ENCODE measurements around the gene KLRK1. TPM values are rescaled to one million over a fixed set of nuclear protein-coding genes. Genes with fewer than 3 reads are reported as not detected.

KLRK1 gene
- not detected in 2 replicates for total RNA-seq

DNA sequence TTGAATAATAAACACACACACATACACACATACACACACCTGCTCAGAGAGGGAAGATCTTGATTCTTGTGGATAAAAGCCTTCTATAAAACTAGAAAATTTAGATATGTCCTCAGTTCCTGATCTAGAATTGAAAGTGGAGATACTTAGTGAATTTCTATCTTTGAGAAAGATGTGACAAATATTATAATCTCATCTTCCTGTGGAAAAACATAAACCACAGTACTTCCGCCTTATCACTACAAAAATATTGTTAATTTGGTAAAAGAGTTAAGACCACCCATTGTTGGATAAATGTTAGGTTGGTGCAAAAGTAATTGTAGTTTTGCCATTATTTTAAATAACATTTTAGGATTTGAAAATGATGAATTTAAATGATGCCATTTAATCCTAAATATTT lies at the start of gene KLRK1:
Gene KLRK1 (minus strand): TSS at position 138 of the 400 bp plus-strand sequence. CDS start 1,231 bp downstream, outside the sequence.

GRCh38 chr12:10435816-10436215 lies 46.0 kb upstream of the KLRK1 start, which contains the start of gene KLRC2:
TSS of gene KLRC2 (minus strand) at chr12:10436010. CDS start at chr12:10435986, 24 bp downstream.

DNA sequence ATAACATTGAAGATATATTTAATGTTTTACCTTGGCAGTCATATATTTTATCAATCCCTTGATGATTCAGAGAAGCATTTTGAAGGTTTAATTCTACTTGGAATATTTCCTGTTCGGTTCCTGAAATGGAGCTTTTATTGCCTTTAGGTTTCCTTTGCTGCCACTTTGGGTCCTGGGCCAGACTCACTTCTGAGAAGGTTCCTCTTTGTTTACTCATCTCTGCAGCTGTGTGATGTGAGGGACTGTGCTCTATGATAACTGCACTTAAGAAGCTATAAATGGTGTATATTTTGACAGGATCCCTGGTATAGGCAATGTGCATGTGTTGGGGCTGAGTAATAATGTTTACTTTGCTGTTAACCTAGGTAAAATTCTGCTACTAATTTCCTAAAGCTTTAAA lies 30.5 kb upstream of the KLRK1 start, which contains the start of gene KLRC3:
Gene KLRC3 (minus strand): TSS at position 262 of the 400 bp plus-strand sequence. CDS start 45 bp downstream, at position 217.

GRCh38 chr12:10409392-10409791 lies 19.6 kb upstream of the KLRK1 start, which contains the start of gene KLRC4:
TSS of gene KLRC4 (minus strand) at chr12:10409757. CDS start at chr12:10409575, 182 bp downstream.

Other genes starting within 250 kb of the KLRK1 start
- 1.0 and 1.8 TPM in 2 replicates for gene OLR1, start 217.9 kb downstream of the KLRK1 start, total RNA-seq
- gene TMEM52B, start 211.0 kb downstream of the KLRK1 start, total RNA-seq, result 1.6 and 2.5 TPM in 2 replicates
- 24.4 and 25.1 TPM in 2 replicates for gene GABARAPL1, start 177.2 kb downstream of the KLRK1 start, total RNA-seq
- not detected in 2 replicates for gene KLRD1, start 82.2 kb downstream of the KLRK1 start, total RNA-seq
- not detected in 2 replicates for gene KLRC4, start 19.7 kb upstream of the KLRK1 start, total RNA-seq
- gene KLRC3, start 30.6 kb upstream of the KLRK1 start, total RNA-seq, result not detected in 2 replicates
- not detected in 2 replicates for gene KLRC2, start 46.0 kb upstream of the KLRK1 start, total RNA-seq
- not detected in 2 replicates for gene KLRC1, start 63.3 kb upstream of the KLRK1 start, total RNA-seq
- 0.30 and 0.50 TPM in 2 replicates for gene EIF2S3B, start 115.8 kb upstream of the KLRK1 start, total RNA-seq
- gene MAGOHB, start 223.6 kb upstream of the KLRK1 start, total RNA-seq, result 21.1 and 26.1 TPM in 2 replicates

Measured in bronchus fibroblast of lung (primary cell).